Loucy (cell line): ENCODE measurements around the gene HOXB9.

Experiments used
- H2AFZ ChIP-seq: fragments of 200-600 bp; sonication (generic); 2 replicates; pipeline ENCODE4 v1.6.0; 2016; ENCODE audit warnings: antibody characterized with exemption, mild to moderate bottlenecking, low read length, moderate library complexity
- H3F3A ChIP-seq: fragments of 200-600 bp; 2 replicates; pipeline ENCODE4 v1.6.0; 2016; ENCODE audit warnings: antibody characterized with exemption, low read depth, mild to moderate bottlenecking
- H3K27me3 ChIP-seq: fragments of 200-600 bp; sonication (generic); 2 replicates; pipeline ENCODE4 v1.6.1; 2014; ENCODE audit warnings: low read length, mild to moderate bottlenecking; ENCODE audit not compliant: insufficient read depth, poor library complexity, severe bottlenecking
- H3K36me3 ChIP-seq: fragments of 200-600 bp; sonication (generic); 2 replicates; pipeline ENCODE4 v1.6.1; 2016; ENCODE audit warnings: low read length; ENCODE audit not compliant: insufficient read depth
- H3K4me1 ChIP-seq: fragments of 200-600 bp; sonication (generic); 2 replicates; pipeline ENCODE4 v1.5.1; 2014; ENCODE audit warnings: low read length, mild to moderate bottlenecking; ENCODE audit not compliant: insufficient read depth, poor library complexity, severe bottlenecking
- H3K4me2 ChIP-seq: fragments of 200-600 bp; sonication (generic); 2 replicates; pipeline ENCODE4 v1.6.0; 2014; ENCODE audit warnings: antibody characterized with exemption, low read length, low read depth, mild to moderate bottlenecking; ENCODE audit not compliant: poor library complexity, severe bottlenecking
- H3K4me3 ChIP-seq: fragments of 200-600 bp; sonication (generic); 2 replicates; pipeline ENCODE4 v1.5.1; 2014; ENCODE audit warnings: low read length, mild to moderate bottlenecking, mixed read lengths; ENCODE audit not compliant: poor library complexity, severe bottlenecking
- H3K79me2 ChIP-seq: fragments of 200-600 bp; sonication (generic); 2 replicates; pipeline ENCODE4 v1.6.1; 2014; ENCODE audit warnings: low read length; ENCODE audit not compliant: insufficient read depth
- H3K9ac ChIP-seq: fragments of 200-600 bp; sonication (generic); 2 replicates; pipeline ENCODE4 v1.6.0; 2014; ENCODE audit warnings: mild to moderate bottlenecking, low read depth, low read length, moderate library complexity; ENCODE audit not compliant: poor library complexity, severe bottlenecking
- H3K9me2 ChIP-seq: fragments of 200-600 bp; sonication (generic); replicated peaks from 2 replicates; pipeline ENCODE4 v1.6.1; 2016; ENCODE audit warnings: low read depth, low read length, mixed read lengths
- H3K9me3 ChIP-seq: fragments of 200-600 bp; sonication (generic); 2 replicates; pipeline ENCODE4 v1.6.1; 2014; ENCODE audit warnings: mild to moderate bottlenecking, antibody characterized with exemption, low read length, low read depth; ENCODE audit not compliant: insufficient read depth
- H4K20me1 ChIP-seq: fragments of 200-600 bp; sonication (generic); 2 replicates; pipeline ENCODE4 v1.6.0; 2014; ENCODE audit warnings: antibody characterized with exemption, low read length, mild to moderate bottlenecking; ENCODE audit not compliant: insufficient read depth, poor library complexity, severe bottlenecking
- CTCF ChIP-seq: fragments of 200-600 bp; sonication (generic); conservative IDR thresholded peaks from 2 replicates; pipeline ENCODE4 v1.5.1; 2014; ENCODE audit warnings: mild to moderate bottlenecking, antibody characterized with exemption, low read length
- EZH2phosphoT487 ChIP-seq: fragments of 200-600 bp; IDR thresholded peaks from 2 replicates; pipeline ENCODE4 v1.6.1; 2018; ENCODE audit warnings: antibody characterized with exemption, mild to moderate bottlenecking, moderate library complexity, borderline replicate concordance

HOXB9 gene

DNA sequence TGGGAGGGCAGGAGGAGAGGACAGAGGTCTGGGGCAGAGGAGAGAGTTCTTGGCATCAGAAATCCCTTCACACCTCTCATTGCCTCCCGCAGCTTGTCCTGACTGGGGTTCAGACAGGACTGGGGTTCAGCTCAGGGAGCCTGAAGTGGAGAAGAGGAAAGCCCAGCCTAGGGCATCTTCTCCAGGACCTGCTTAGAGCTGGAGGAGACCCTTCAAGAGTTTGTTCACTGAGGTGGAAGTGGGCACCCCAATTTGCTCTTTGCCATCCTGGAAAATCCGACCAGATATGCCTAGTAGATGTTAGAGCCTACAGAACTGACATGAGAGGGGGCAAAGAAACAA lies 38.1 kb downstream of the HOXB9 start:
- Histone ChIP-seq H3K27me3 (peaks cover 43% of the 10 kb centered on the region), H3K4me3 (peak overlapping the region; percentile 89), H3K9me2 (no peaks in the 10 kb centered on the region), H3K36me3 (peaks cover 35% of the 10 kb centered on the region), H3K9ac (peak overlapping the region; percentile 100), H3K4me1 (peaks cover 54% of the 10 kb centered on the region), H2AFZ (no peak overlapping the region), H3F3A (no peaks in the 10 kb centered on the region), H3K4me2 (peak overlapping the region; percentile 98), H3K79me2 (peaks cover 100% of the 10 kb centered on the region), H4K20me1 (peaks cover 94% of the 10 kb centered on the region), H3K9me3 (no peaks in the 10 kb centered on the region)
- no peak for TF ChIP-seq CTCF
- no peak for TF ChIP-seq EZH2phosphoT487

DNA sequence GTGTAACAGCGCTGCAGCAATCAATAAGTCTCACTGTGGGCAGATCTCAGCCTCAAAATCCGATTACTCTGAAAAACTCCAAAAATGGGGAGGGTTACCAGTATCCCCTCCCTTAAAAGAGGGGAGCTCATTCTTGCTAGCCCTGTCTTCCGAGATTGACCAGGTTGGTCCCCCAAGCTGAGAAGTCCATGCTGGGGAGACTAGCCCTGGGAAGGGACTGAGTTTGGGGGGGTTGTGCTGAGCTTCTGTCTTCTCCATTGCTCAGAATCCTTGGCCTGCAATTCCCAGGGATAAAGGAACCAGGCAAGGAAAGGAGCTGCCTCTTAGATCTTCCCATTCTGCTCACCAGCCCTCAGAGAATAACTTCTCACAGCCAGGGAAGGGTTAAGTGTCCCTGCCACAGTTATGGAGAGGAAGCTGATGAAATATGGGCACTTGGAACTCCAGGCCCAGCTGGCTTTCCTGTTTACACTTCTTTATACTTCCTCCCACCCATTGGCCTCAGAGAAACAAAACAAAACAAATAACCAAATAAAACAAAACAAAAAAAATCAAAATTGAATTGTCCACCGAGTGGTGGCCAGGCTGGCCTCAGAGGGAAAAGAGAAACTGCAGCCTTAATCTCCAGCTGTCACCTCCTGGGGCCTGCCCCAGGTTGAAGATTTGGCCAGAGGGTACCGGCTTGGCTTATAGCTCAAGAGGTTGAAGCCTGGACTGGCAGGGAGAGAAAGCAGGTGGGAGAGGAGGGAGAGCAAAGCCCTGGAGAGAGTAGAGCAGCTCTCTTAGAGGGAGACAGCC lies 38.7 kb downstream of the HOXB9 start:
- H3K9ac ChIP-seq, result peak overlapping the region; percentile 100
- H2AFZ ChIP-seq, result no peak overlapping the region
- no peaks in the 10 kb centered on the region for H3K9me3 ChIP-seq
- peaks cover 94% of the 10 kb centered on the region for H4K20me1 ChIP-seq
- H3K9me2 ChIP-seq, result no peaks in the 10 kb centered on the region
- peak overlapping the region; percentile 98 for H3K4me2 ChIP-seq
- no peak for TF ChIP-seq EZH2phosphoT487
- TF ChIP-seq CTCF, result no peak
- peaks cover 56% of the 10 kb centered on the region for H3K4me1 ChIP-seq
- peaks cover 100% of the 10 kb centered on the region for H3K79me2 ChIP-seq
- H3F3A ChIP-seq, result no peaks in the 10 kb centered on the region
- peak overlapping the region; percentile 89 for H3K4me3 ChIP-seq
- peaks cover 43% of the 10 kb centered on the region for H3K27me3 ChIP-seq
- H3K36me3 ChIP-seq, result peaks cover 39% of the 10 kb centered on the region

GRCh38 chr17:48586355-48587258 lies 39.6 kb downstream of the HOXB9 start:
- Histone ChIP-seq H4K20me1 (peaks cover 96% of the 10 kb centered on the region), H3K9me2 (no peaks in the 10 kb centered on the region), H3K79me2 (peaks cover 100% of the 10 kb centered on the region), H3K4me2 (peak overlapping the region; percentile 98), H3K9ac (peak overlapping the region; percentile 100), H3K9me3 (no peaks in the 10 kb centered on the region), H3K36me3 (peaks cover 38% of the 10 kb centered on the region), H3F3A (no peaks in the 10 kb centered on the region), H2AFZ (no peak overlapping the region), H3K4me1 (peaks cover 55% of the 10 kb centered on the region), H3K27me3 (peaks cover 48% of the 10 kb centered on the region), H3K4me3 (peak overlapping the region; percentile 89)
- no peak for TF ChIP-seq EZH2phosphoT487
- TF ChIP-seq CTCF, result no peak; the same call in 1 of the 2 replicates
